Measurements from ENCODE around the gene EVC.

The EVC gene

GRCh38 chr4:5666741-5667140, 44.3 kb upstream of the EVC start:
- Histone ChIP-seq H3K18ac (ENCODE audit: low read length) (no peak overlapping the region), H3K79me1 (ENCODE audit: low read depth, low read length) (peaks cover 2% of the 10 kb centered on the region), H2AFZ (ENCODE audit: low read length) (no peak overlapping the region), H3K36me3 (replicated peaks in 1 of 2; ENCODE audit: control insufficient read depth in 2 of 2, insufficient read depth in 2 of 2, low read length in 2 of 2) (peaks cover 0 to 6% of the 10 kb centered on the region in 2 donors), H4K8ac (ENCODE audit: low read depth, low read length) (no peak overlapping the region), H4K91ac (ENCODE audit: low read depth, low read length, poor library complexity) (no peak overlapping the region), H2BK5ac (ENCODE audit: low read length) (no peak overlapping the region), H3K4me2 (ENCODE audit: insufficient read depth, low read length, poor library complexity, severe bottlenecking) (no peak overlapping the region), H2BK15ac (ENCODE audit: low read length) (no peak overlapping the region), H3K23ac (ENCODE audit: low read depth, low read length, poor library complexity) (no peak overlapping the region), H3K9ac (ENCODE audit: low read depth, low read length, poor library complexity) (no peak overlapping the region), H3K4me3 (ENCODE audit: low read length in 2 of 2) (no peak overlapping the region), H3K27ac (replicated peaks; ENCODE audit: low read length) (no peak overlapping the region), H2BK120ac (ENCODE audit: low read depth, low read length) (no peak overlapping the region), H2AK5ac (ENCODE audit: low read depth, low read length) (no peak overlapping the region), H3K27me3 (ENCODE audit: control insufficient read depth in 3 of 3, insufficient read depth in 3 of 3, low read depth in 1 of 3, low read length in 3 of 3) (peaks cover 0 to 4% (median 0%) of the 10 kb centered on the region in 3 experiments), H3K4me1 (ENCODE audit: control insufficient read depth in 2 of 2, insufficient read depth in 1 of 2, low read depth in 1 of 2, low read length in 2 of 2) (no peaks in the 10 kb centered on the region), H3K4ac (ENCODE audit: low read length) (no peak overlapping the region), H3K9me3 (replicated peaks in 1 of 2; ENCODE audit: control insufficient read depth in 2 of 2, insufficient read depth in 1 of 2, low read depth in 1 of 2, low read length in 2 of 2) (peaks cover 0 to 3% of the 10 kb centered on the region in 2 donors), H3K14ac (ENCODE audit: low read length) (no peak overlapping the region), H2BK12ac (ENCODE audit: low read length) (no peak overlapping the region)
- no CpG with 5 or more reads among the region's 1 CpG for WGBS, 2 donors (ENCODE audit: extremely low coverage in 2 of 2, insufficient read length in 2 of 2, insufficient replicate concordance in 1 of 2)
- no peak for DNase-seq (ENCODE audit: low spot score)

GRCh38 chr4:5676763-5677162, 34.2 kb upstream of the EVC start:
- Histone ChIP-seq H3K4me2 (ENCODE audit: insufficient read depth, low read length, poor library complexity, severe bottlenecking) (no peak overlapping the region), H2AFZ (ENCODE audit: low read length) (no peak overlapping the region), H3K4me1 (ENCODE audit: control insufficient read depth in 2 of 2, insufficient read depth in 1 of 2, low read depth in 1 of 2, low read length in 2 of 2) (no peaks in the 10 kb centered on the region), H3K9ac (ENCODE audit: low read depth, low read length, poor library complexity) (peak overlapping the region; percentile 18), H4K91ac (ENCODE audit: low read depth, low read length, poor library complexity) (no peak overlapping the region), H2BK120ac (ENCODE audit: low read depth, low read length) (no peak overlapping the region), H3K27me3 (ENCODE audit: control insufficient read depth in 3 of 3, insufficient read depth in 3 of 3, low read depth in 1 of 3, low read length in 3 of 3) (no peaks in the 10 kb centered on the region), H3K36me3 (replicated peaks in 1 of 2; ENCODE audit: control insufficient read depth in 2 of 2, insufficient read depth in 2 of 2, low read length in 2 of 2) (peaks cover 0 to 8% of the 10 kb centered on the region in 2 donors), H2AK5ac (ENCODE audit: low read depth, low read length) (no peak overlapping the region), H3K27ac (replicated peaks; ENCODE audit: low read length) (no peak overlapping the region), H2BK15ac (ENCODE audit: low read length) (no peak overlapping the region), H3K4me3 (ENCODE audit: low read length in 2 of 2) (no peak overlapping the region), H3K79me1 (ENCODE audit: low read depth, low read length) (no peaks in the 10 kb centered on the region), H3K18ac (ENCODE audit: low read length) (no peak overlapping the region), H3K23ac (ENCODE audit: low read depth, low read length, poor library complexity) (no peak overlapping the region), H2BK5ac (ENCODE audit: low read length) (no peak overlapping the region), H4K8ac (ENCODE audit: low read depth, low read length) (no peak overlapping the region), H3K14ac (ENCODE audit: low read length) (no peak overlapping the region), H3K4ac (ENCODE audit: low read length) (no peak overlapping the region), H3K9me3 (replicated peaks in 1 of 2; ENCODE audit: control insufficient read depth in 2 of 2, insufficient read depth in 1 of 2, low read depth in 1 of 2, low read length in 2 of 2) (no peaks in the 10 kb centered on the region), H2BK12ac (ENCODE audit: low read length) (no peak overlapping the region)
- no CpG with 5 or more reads among the region's 8 CpGs for WGBS, 2 donors (ENCODE audit: extremely low coverage in 2 of 2, insufficient read length in 2 of 2, insufficient replicate concordance in 1 of 2)
- no peak for DNase-seq (ENCODE audit: low spot score)

GRCh38 chr4:5678977-5679376, 32.0 kb upstream of the EVC start:
- H3K4me3 ChIP-seq (ENCODE audit: low read length in 2 of 2): no peak overlapping the region
- no peak overlapping the region for H2BK12ac ChIP-seq (ENCODE audit: low read length)
- no peak overlapping the region for H3K18ac ChIP-seq (ENCODE audit: low read length)
- no peak overlapping the region for H2AK5ac ChIP-seq (ENCODE audit: low read depth, low read length)
- H2BK5ac ChIP-seq (ENCODE audit: low read length): no peak overlapping the region
- H3K9me3 ChIP-seq (replicated peaks in 1 of 2; ENCODE audit: control insufficient read depth in 2 of 2, insufficient read depth in 1 of 2, low read depth in 1 of 2, low read length in 2 of 2): no peaks in the 10 kb centered on the region
- peaks cover 0 to 8% of the 10 kb centered on the region in 2 donors for H3K36me3 ChIP-seq (replicated peaks in 1 of 2; ENCODE audit: control insufficient read depth in 2 of 2, insufficient read depth in 2 of 2, low read length in 2 of 2)
- WGBS, 2 donors (ENCODE audit: extremely low coverage in 2 of 2, insufficient read length in 2 of 2, insufficient replicate concordance in 1 of 2): no CpG with 5 or more reads among the region's 10 CpGs
- H4K8ac ChIP-seq (ENCODE audit: low read depth, low read length): no peak overlapping the region
- H3K4ac ChIP-seq (ENCODE audit: low read length): no peak overlapping the region
- no peak overlapping the region for H4K91ac ChIP-seq (ENCODE audit: low read depth, low read length, poor library complexity)
- no peak overlapping the region for H2AFZ ChIP-seq (ENCODE audit: low read length)
- no peak overlapping the region for H3K27ac ChIP-seq (replicated peaks; ENCODE audit: low read length)
- DNase-seq (ENCODE audit: low spot score): no peak
- H3K4me2 ChIP-seq (ENCODE audit: insufficient read depth, low read length, poor library complexity, severe bottlenecking): no peak overlapping the region
- H3K27me3 ChIP-seq (ENCODE audit: control insufficient read depth in 3 of 3, insufficient read depth in 3 of 3, low read depth in 1 of 3, low read length in 3 of 3): no peaks in the 10 kb centered on the region
- no peak overlapping the region for H2BK120ac ChIP-seq (ENCODE audit: low read depth, low read length)
- H3K79me1 ChIP-seq (ENCODE audit: low read depth, low read length): no peaks in the 10 kb centered on the region
- no peaks in the 10 kb centered on the region for H3K4me1 ChIP-seq (ENCODE audit: control insufficient read depth in 2 of 2, insufficient read depth in 1 of 2, low read depth in 1 of 2, low read length in 2 of 2)
- H2BK15ac ChIP-seq (ENCODE audit: low read length): no peak overlapping the region
- no peak overlapping the region for H3K23ac ChIP-seq (ENCODE audit: low read depth, low read length, poor library complexity)
- H3K14ac ChIP-seq (ENCODE audit: low read length): no peak overlapping the region
- H3K9ac ChIP-seq (ENCODE audit: low read depth, low read length, poor library complexity): no peak overlapping the region

GRCh38 chr4:5683566-5683965, 27.4 kb upstream of the EVC start:
- no peak overlapping the region for H2BK12ac ChIP-seq (ENCODE audit: low read length)
- no peak overlapping the region for H2BK120ac ChIP-seq (ENCODE audit: low read depth, low read length)
- H3K23ac ChIP-seq (ENCODE audit: low read depth, low read length, poor library complexity): peak overlapping the region; percentile 6
- WGBS, 2 donors (ENCODE audit: extremely low coverage in 2 of 2, insufficient read length in 2 of 2, insufficient replicate concordance in 1 of 2): no CpG with 5 or more reads among the region's 10 CpGs
- no peak for DNase-seq (ENCODE audit: low spot score)
- H3K79me1 ChIP-seq (ENCODE audit: low read depth, low read length): no peaks in the 10 kb centered on the region
- H3K9ac ChIP-seq (ENCODE audit: low read depth, low read length, poor library complexity): peak overlapping the region; percentile 51
- H3K4me3 ChIP-seq (ENCODE audit: low read length in 2 of 2): no peak overlapping the region
- H3K27ac ChIP-seq (replicated peaks; ENCODE audit: low read length): no peak overlapping the region
- no peak overlapping the region for H4K8ac ChIP-seq (ENCODE audit: low read depth, low read length)
- H3K4me1 ChIP-seq (ENCODE audit: control insufficient read depth in 2 of 2, insufficient read depth in 1 of 2, low read depth in 1 of 2, low read length in 2 of 2): no peaks in the 10 kb centered on the region
- peaks cover 0 to 2% of the 10 kb centered on the region in 2 donors for H3K9me3 ChIP-seq (replicated peaks in 1 of 2; ENCODE audit: control insufficient read depth in 2 of 2, insufficient read depth in 1 of 2, low read depth in 1 of 2, low read length in 2 of 2)
- no peak overlapping the region for H3K14ac ChIP-seq (ENCODE audit: low read length)
- H2BK15ac ChIP-seq (ENCODE audit: low read length): no peak overlapping the region
- no peak overlapping the region for H4K91ac ChIP-seq (ENCODE audit: low read depth, low read length, poor library complexity)
- peaks cover 0 to 6% (median 0%) of the 10 kb centered on the region in 3 experiments for H3K27me3 ChIP-seq (ENCODE audit: control insufficient read depth in 3 of 3, insufficient read depth in 3 of 3, low read depth in 1 of 3, low read length in 3 of 3)
- peaks cover 0 to 28% of the 10 kb centered on the region in 2 donors for H3K36me3 ChIP-seq (replicated peaks in 1 of 2; ENCODE audit: control insufficient read depth in 2 of 2, insufficient read depth in 2 of 2, low read length in 2 of 2)
- H2AFZ ChIP-seq (ENCODE audit: low read length): peak overlapping the region; percentile 3
- H2AK5ac ChIP-seq (ENCODE audit: low read depth, low read length): no peak overlapping the region
- H3K18ac ChIP-seq (ENCODE audit: low read length): peak overlapping the region; percentile 50
- no peak overlapping the region for H2BK5ac ChIP-seq (ENCODE audit: low read length)
- H3K4me2 ChIP-seq (ENCODE audit: insufficient read depth, low read length, poor library complexity, severe bottlenecking): no peak overlapping the region
- H3K4ac ChIP-seq (ENCODE audit: low read length): no peak overlapping the region

Measured in neuronal stem cell (in vitro differentiated cells).